UCSD-AML1 (cell line): Measurements from ENCODE around the gene MACIR.

Source experiments
- DNase-seq: peaks from one replicate; lab custom pipeline; 2025; ENCODE audit not compliant: unreplicated experiment; lab: John Stamatoyannopoulos, UW

The MACIR gene

GRCh38 chr5:103244398-103244797 is 14.2 kb upstream of the MACIR start:
- DNase-seq: no peak

- no peak for DNase-seq
Observed at GRCh38 chr5:103245761-103246160, 12.8 kb upstream of the MACIR start.

GRCh38 chr5:103247118-103247517 is 11.4 kb upstream of the MACIR start:
- DNase-seq: no peak

GRCh38 chr5:103249068-103249467 is 9.5 kb upstream of the MACIR start:
- DNase-seq: no peak

GRCh38 chr5:103254921-103255320 is 3.6 kb upstream of the MACIR start:
- no peak for DNase-seq

GRCh38 chr5:103255691-103256090 is 2.9 kb upstream of the MACIR start:
- no peak for DNase-seq

GRCh38 chr5:103256178-103256577 is 2.4 kb upstream of the MACIR start:
- DNase-seq: no peak

- peak; percentile 88 for DNase-seq
Observed at GRCh38 chr5:103258957-103259704, 568 bp downstream of the MACIR start.

GRCh38 chr5:103259705-103260355 is 1.3 kb downstream of the MACIR start:
- no peak for DNase-seq

- no peak for DNase-seq
Observed at GRCh38 chr5:103260951-103261350, 2.4 kb downstream of the MACIR start.

GRCh38 chr5:103262422-103262871 is 3.9 kb downstream of the MACIR start:
- DNase-seq: peak; percentile 5

GRCh38 chr5:103263054-103263453 is 4.5 kb downstream of the MACIR start:
- no peak for DNase-seq

- DNase-seq: no peak
Observed at GRCh38 chr5:103264508-103264907, 5.9 kb downstream of the MACIR start.

- DNase-seq: no peak
Observed at GRCh38 chr5:103270581-103270980, 12.0 kb downstream of the MACIR start.

- DNase-seq: no peak
Observed at GRCh38 chr5:103271570-103272289, 13.2 kb downstream of the MACIR start.

GRCh38 chr5:103272377-103272776 is 13.8 kb downstream of the MACIR start:
- no peak for DNase-seq

- DNase-seq: no peak
Observed at GRCh38 chr5:103273952-103274351, 15.4 kb downstream of the MACIR start.

GRCh38 chr5:103275851-103276250 is 17.3 kb downstream of the MACIR start:
- DNase-seq: no peak

- no peak for DNase-seq
Observed at GRCh38 chr5:103280967-103281366, 22.4 kb downstream of the MACIR start.

GRCh38 chr5:103283120-103283519 is 24.6 kb downstream of the MACIR start:
- DNase-seq: no peak

GRCh38 chr5:103283869-103284268 is 25.3 kb downstream of the MACIR start:
- no peak for DNase-seq

- no peak for DNase-seq
Observed at GRCh38 chr5:103286622-103287021, 28.1 kb downstream of the MACIR start.
